Esophagus squamous epithelium (tissue), 5 donors: Measurements from ENCODE around the gene DLG4. TPM values are rescaled to one million over a fixed set of nuclear protein-coding genes. Genes with fewer than 3 reads are reported as not detected.

Experiments used
- DNase-seq: peaks from one replicate; lab custom pipeline; 2025; lab: John Stamatoyannopoulos, UW
- H3K27ac ChIP-seq, 4 donors: fragments of 200-600 bp; sonication (generic); one replicate each; pipeline ENCODE4 v1.5.1; 2016 to 2019; ENCODE audit warnings: mild to moderate bottlenecking in 1 of 4
- H3K27me3 ChIP-seq, 4 donors: fragments of 200-600 bp; sonication (generic); 1 replicate in 3 of 4; 2 replicates in 1 of 4; pipeline versions ENCODE4 v1.5.1 to v1.6.0; 2017 to 2021; ENCODE audit warnings: antibody characterized with exemption in 1 of 4
- H3K36me3 ChIP-seq, 3 donors: fragments of 200-600 bp; sonication (generic); one replicate each; pipeline ENCODE4 v1.5.1; 2016 to 2019
- H3K4me1 ChIP-seq, 3 donors: fragments of 200-600 bp; sonication (generic); one replicate each; pipeline ENCODE4 v1.5.1; 2017 to 2019
- H3K4me3 ChIP-seq, 4 donors: fragments of 200-600 bp; sonication (generic); 1 replicate in 3 of 4; 2 replicates in 1 of 4; pipeline ENCODE4 v1.5.1; 2016 to 2019; ENCODE audit warnings: mild to moderate bottlenecking in 2 of 4, moderate library complexity in 1 of 4
- H3K9me3 ChIP-seq, 3 donors: fragments of 200-600 bp; sonication (generic); one replicate each; pipeline ENCODE4 v1.5.1; 2016 to 2019
- POLR2A ChIP-seq, 4 donors: fragments of 450-650 bp; IDR thresholded peaks; one replicate each; pipeline ENCODE4 v1.6.1; 2017; ENCODE audit warnings: antibody characterized with exemption in 4 of 4, mild to moderate bottlenecking in 4 of 4, moderate library complexity in 3 of 4
- WGBS, 2 donors: methylation state at CpG; one replicate each; pipeline ENCODE4 v1.1.5; 2018; 5-methylcytosine and 5-hydroxymethylcytosine counted together
- intact Hi-C: fragments of 100-400 bp; cut with DNase I; formaldehyde crosslinking; loops from one replicate; pipeline ENCODE4 v1.15.0; 2022
- total RNA-seq, 4 donors: library from RNA; depleted of rRNA; stranded (reverse); fragments of >200 nt; gene quantifications; one replicate each; pipeline ENCODE4 v1.1.0, GENCODE V29; 2016
- TF ChIP-seq, protein P1 (sequence below), 6 experiments: fragments of 450-650 bp in 4 of 6; fragments of 200-600 bp in 2 of 6; sonication (generic) in 2 of 6; IDR thresholded peaks; one replicate each; pipeline ENCODE4 v1.5.1; 2016 to 2019; ENCODE audit warnings: antibody characterized with exemption in 6 of 6, mild to moderate bottlenecking in 4 of 6, moderate library complexity in 4 of 6
- donor health status: DM: yes; HTN: yes; CAD: no.

The DLG4 gene
- total RNA-seq, 4 donors from 2014 or later = 2.6 to 13.9 (median 6.0) TPM

DNA sequence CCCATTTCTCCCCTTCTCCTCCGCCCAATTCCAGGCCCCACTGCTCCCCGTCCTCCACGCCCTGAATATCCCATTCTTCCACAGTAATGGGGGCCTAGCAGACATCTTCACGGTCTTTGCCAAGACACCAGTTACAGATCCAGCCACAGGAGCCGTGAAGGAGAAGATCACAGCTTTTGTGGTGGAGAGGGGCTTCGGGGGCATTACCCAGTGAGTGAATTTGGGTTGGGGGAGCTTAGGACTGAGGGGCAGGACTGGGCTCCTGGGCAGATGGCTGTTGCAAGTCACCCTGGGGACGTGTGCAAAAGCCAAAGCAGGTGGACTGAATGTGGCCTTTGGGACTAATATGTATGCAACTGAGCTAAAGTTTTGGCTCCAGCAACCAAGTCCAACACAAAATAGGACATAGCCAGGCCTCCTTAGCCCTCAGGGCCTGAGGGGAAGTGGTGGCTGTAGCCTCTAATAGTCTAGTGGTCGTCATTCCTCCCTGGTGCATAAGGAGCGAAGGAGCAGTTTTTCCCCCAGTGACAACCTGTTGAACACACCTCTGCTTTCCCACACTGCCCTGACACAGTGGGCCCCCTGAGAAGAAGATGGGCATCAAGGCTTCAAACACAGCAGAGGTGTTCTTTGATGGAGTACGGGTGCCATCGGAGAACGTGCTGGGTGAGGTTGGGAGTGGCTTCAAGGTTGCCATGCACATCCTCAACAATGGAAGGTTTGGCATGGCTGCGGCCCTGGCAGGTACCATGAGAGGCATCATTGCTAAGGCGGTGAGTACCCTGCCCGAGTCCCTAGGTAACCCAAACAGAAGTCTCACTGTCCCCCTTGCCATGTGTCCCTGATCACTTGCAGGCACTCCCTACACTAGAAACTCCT, 2.7 kb upstream of the DLG4 start:
- peak overlapping the region; percentile 95 to 100 (median 98) for H3K27ac ChIP-seq
- H3K27me3 ChIP-seq = no peaks in the 10 kb centered on the region
- H3K9me3 ChIP-seq = no peaks in the 10 kb centered on the region
- no peak overlapping the region for H3K4me3 ChIP-seq
- WGBS, 2 donors = 66 to 77% methylated on average over 11 of the region's 15 CpGs
- H3K4me1 ChIP-seq = peaks cover 48 to 90% (median 50%) of the 10 kb centered on the region in 3 donors
- TF ChIP-seq, protein P1, sequence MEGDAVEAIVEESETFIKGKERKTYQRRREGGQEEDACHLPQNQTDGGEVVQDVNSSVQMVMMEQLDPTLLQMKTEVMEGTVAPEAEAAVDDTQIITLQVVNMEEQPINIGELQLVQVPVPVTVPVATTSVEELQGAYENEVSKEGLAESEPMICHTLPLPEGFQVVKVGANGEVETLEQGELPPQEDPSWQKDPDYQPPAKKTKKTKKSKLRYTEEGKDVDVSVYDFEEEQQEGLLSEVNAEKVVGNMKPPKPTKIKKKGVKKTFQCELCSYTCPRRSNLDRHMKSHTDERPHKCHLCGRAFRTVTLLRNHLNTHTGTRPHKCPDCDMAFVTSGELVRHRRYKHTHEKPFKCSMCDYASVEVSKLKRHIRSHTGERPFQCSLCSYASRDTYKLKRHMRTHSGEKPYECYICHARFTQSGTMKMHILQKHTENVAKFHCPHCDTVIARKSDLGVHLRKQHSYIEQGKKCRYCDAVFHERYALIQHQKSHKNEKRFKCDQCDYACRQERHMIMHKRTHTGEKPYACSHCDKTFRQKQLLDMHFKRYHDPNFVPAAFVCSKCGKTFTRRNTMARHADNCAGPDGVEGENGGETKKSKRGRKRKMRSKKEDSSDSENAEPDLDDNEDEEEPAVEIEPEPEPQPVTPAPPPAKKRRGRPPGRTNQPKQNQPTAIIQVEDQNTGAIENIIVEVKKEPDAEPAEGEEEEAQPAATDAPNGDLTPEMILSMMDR (IDR thresholded peaks at IDR 0.05) = no peak
- no peak for TF ChIP-seq POLR2A (IDR thresholded peaks at IDR 0.05)
- intact Hi-C loops = no loop called here
- peaks cover 44 to 64% (median 48%) of the 10 kb centered on the region in 3 donors for H3K36me3 ChIP-seq
- no peak for DNase-seq

DNA sequence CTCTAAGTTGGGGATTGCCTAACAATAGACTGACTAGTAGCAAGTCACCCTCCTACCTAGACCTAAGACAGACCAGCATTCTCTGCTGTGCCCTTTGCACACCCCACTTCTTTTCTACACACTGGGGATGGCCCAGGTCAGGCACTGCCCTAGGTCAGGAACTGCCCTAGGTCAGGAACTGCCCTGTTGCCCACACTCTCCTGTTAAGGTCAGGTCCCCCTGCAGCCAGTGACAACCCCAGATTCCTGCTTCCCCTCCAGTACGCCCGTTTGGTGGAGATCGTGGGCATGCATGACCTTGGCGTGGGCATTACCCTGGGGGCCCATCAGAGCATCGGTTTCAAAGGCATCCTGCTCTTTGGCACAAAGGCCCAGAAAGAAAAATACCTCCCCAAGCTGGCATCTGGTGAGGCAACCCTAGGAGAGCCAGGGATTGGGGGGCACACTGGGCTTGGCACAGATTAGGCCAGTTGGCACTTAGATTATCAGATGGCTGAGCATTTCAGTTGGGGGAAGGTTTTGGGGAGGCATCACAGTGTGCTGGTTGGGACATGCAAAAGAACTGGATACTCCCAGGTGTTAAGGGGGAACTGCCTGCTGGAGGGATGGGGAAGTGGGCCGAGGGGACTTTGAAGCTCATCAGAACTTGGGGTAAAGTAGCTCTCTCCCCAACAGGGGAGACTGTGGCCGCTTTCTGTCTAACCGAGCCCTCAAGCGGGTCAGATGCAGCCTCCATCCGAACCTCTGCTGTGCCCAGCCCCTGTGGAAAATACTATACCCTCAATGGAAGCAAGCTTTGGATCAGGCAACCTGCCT, 1.8 kb upstream of the DLG4 start:
- Histone ChIP-seq H3K4me3 (peak overlapping the region; percentile 61 to 99 (median 94)), H3K27me3 (no peaks in the 10 kb centered on the region), H3K36me3 (peaks cover 35 to 55% (median 39%) of the 10 kb centered on the region in 3 donors), H3K27ac (peak overlapping the region; percentile 95 to 100 (median 98)), H3K4me1 (peaks cover 52 to 92% (median 55%) of the 10 kb centered on the region in 3 donors), H3K9me3 (no peaks in the 10 kb centered on the region)
- 57 to 88% methylated on average over 4 to 8 of the region's 10 CpGs for WGBS, 2 donors
- intact Hi-C loops = no loop called here
- no peak for DNase-seq
- TF ChIP-seq, protein P1 (IDR thresholded peaks at IDR 0.05) = no peak
- TF ChIP-seq POLR2A (IDR thresholded peaks at IDR 0.05) = no peak

DNA sequence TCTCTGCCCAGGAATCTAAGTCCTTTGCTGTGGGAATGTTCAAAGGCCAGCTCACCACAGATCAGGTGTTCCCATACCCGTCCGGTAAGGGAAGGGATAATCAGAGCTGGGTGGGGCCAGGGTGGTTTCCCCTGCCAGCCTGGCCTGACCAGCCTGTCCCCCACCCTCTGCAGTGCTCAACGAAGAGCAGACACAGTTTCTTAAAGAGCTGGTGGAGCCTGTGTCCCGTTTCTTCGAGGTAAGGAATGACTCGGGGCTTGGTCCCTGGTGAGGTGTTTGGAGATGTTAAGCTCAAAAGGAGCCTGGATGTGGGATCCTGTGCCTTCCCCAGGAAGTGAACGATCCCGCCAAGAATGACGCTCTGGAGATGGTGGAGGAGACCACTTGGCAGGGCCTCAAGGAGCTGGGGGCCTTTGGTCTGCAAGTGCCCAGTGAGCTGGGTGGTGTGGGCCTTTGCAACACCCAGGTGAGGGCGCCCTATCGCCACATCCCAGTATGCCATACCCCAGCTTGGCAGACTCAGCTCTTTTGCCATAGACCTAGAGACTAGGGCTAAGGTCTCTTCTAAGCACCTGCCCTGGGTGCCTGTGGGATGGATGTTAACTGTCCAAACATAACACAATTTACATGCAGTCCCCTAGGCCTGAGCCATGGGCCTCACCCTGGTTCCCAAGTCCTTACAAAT, 1.1 kb upstream of the DLG4 start:
- no peaks in the 10 kb centered on the region for H3K27me3 ChIP-seq
- peaks cover 28 to 48% (median 32%) of the 10 kb centered on the region in 3 donors for H3K36me3 ChIP-seq
- no peaks in the 10 kb centered on the region for H3K9me3 ChIP-seq
- TF ChIP-seq, protein P1 (IDR thresholded peaks at IDR 0.05) = peak; percentile 32 to 63 (median 42)
- TF ChIP-seq POLR2A (IDR thresholded peaks at IDR 0.05) = no peak
- H3K4me3 ChIP-seq = peak overlapping the region; percentile 61 to 99 (median 94)
- DNase-seq = no peak
- intact Hi-C loops = no loop called here
- WGBS, 2 donors = 4 to 15% methylated on average over 5 to 9 of the region's 11 CpGs
- peak overlapping the region; percentile 95 to 100 (median 98) for H3K27ac ChIP-seq
- H3K4me1 ChIP-seq = peaks cover 58 to 92% (median 63%) of the 10 kb centered on the region in 3 donors

DNA sequence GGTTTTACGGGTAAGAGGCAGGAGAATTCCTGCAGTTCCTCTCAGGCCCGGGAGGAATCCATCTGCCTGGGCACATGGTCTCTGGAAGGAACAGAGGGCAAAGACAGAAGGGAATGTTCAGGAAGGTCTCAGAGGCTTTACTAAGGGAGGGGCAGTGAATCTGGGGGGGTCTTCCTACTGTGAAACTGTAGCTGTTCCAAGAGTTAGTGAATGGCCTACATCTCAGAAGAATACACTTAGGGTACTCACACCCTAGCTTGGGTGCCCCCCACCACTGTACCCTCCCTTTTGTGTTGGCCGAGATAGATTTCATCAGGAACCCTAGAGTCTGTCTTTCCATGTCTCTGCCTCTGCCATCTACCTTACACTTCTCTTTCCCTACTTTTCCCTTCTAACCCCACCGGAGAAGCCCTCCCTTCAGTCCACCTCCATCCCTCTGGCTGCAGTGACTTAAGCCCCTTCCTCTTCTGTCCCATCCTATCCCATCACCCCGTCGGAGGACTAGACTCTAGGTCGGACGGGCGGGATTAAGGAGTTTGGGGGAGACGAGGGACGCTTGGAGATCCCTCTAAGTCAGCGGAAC, 316 bp downstream of the DLG4 start:
- TF ChIP-seq, protein P1 (IDR thresholded peaks at IDR 0.05) = no peak
- no peak for TF ChIP-seq POLR2A (IDR thresholded peaks at IDR 0.05)
- 38 to 49% methylated on average over 3 to 4 of the region's 12 CpGs for WGBS, 2 donors
- peaks cover 18 to 34% (median 19%) of the 10 kb centered on the region in 3 donors for H3K36me3 ChIP-seq
- peak overlapping the region; percentile 95 to 100 (median 98) for H3K27ac ChIP-seq
- no peaks in the 10 kb centered on the region for H3K9me3 ChIP-seq
- intact Hi-C loops = no loop called here
- peaks cover 70 to 97% (median 71%) of the 10 kb centered on the region in 3 donors for H3K4me1 ChIP-seq
- no peak for DNase-seq
- peak overlapping the region; percentile 61 to 99 (median 94) for H3K4me3 ChIP-seq
- H3K27me3 ChIP-seq = no peaks in the 10 kb centered on the region
